GM08714 (cell line): ENCODE data around the gene VSTM5.

Experiments
- H3K4me3 ChIP-seq: fragments of 200-500 bp; sonication (Bioruptor generic); 2 replicates; pipeline ENCODE4 v1.5.1; 2014; ENCODE audit warnings: mild to moderate bottlenecking, low read length, inconsistent platforms
- ZNF274 ChIP-seq: IDR thresholded peaks from 2 replicates; pipeline ENCODE4 v1.6.1; 2012; ENCODE audit warnings: mild to moderate bottlenecking, low read depth, low read length

The VSTM5 gene

GRCh38 chr11:93829598-93829997 is 20.8 kb downstream of the VSTM5 start:
- no peak for TF ChIP-seq ZNF274
- no peak overlapping the region for H3K4me3 ChIP-seq

GRCh38 chr11:93827363-93827762 is 23.1 kb downstream of the VSTM5 start:
- no peak for TF ChIP-seq ZNF274
- no peak overlapping the region for H3K4me3 ChIP-seq

GRCh38 chr11:93823210-93823609 is 27.2 kb downstream of the VSTM5 start:
- TF ChIP-seq ZNF274: no peak
- no peak overlapping the region for H3K4me3 ChIP-seq

GRCh38 chr11:93822359-93822758 is 28.1 kb downstream of the VSTM5 start:
- no peak overlapping the region for H3K4me3 ChIP-seq
- TF ChIP-seq ZNF274: no peak

GRCh38 chr11:93821617-93822016 is 28.8 kb downstream of the VSTM5 start:
- TF ChIP-seq ZNF274: no peak
- H3K4me3 ChIP-seq: no peak overlapping the region

- no peak for TF ChIP-seq ZNF274
- H3K4me3 ChIP-seq: no peak overlapping the region
These were observed 29.6 kb downstream of the VSTM5 start for GRCh38 chr11:93820847-93821246.

- H3K4me3 ChIP-seq: no peak overlapping the region
- TF ChIP-seq ZNF274: no peak
These were observed 30.3 kb downstream of the VSTM5 start for GRCh38 chr11:93819966-93820695.

GRCh38 chr11:93817426-93818348 is 32.7 kb downstream of the VSTM5 start:
- H3K4me3 ChIP-seq: no peak overlapping the region
- no peak for TF ChIP-seq ZNF274

GRCh38 chr11:93814966-93815633 is 35.3 kb downstream of the VSTM5 start:
- TF ChIP-seq ZNF274: no peak
- H3K4me3 ChIP-seq: no peak overlapping the region

GRCh38 chr11:93813974-93814373 is 36.4 kb downstream of the VSTM5 start:
- no peak overlapping the region for H3K4me3 ChIP-seq
- no peak for TF ChIP-seq ZNF274

GRCh38 chr11:93807980-93808379 is 42.4 kb downstream of the VSTM5 start:
- no peak for TF ChIP-seq ZNF274

GRCh38 chr11:93804879-93805278 is 45.5 kb downstream of the VSTM5 start:
- no peak for TF ChIP-seq ZNF274
- H3K4me3 ChIP-seq: no peak overlapping the region

More at GRCh38 chr11:93807980-93808379, 42.4 kb downstream of the VSTM5 start:
- H3K4me3 ChIP-seq: no peak overlapping the region

- H3K4me3 ChIP-seq: no peak overlapping the region
- TF ChIP-seq ZNF274: no peak
These were observed 49.1 kb downstream of the VSTM5 start for GRCh38 chr11:93801366-93801765.

GRCh38 chr11:93796441-93797231 is 53.8 kb downstream of the VSTM5 start:
- H3K4me3 ChIP-seq: no peak overlapping the region
- no peak for TF ChIP-seq ZNF274
